Osteocyte (in vitro differentiated cells): ENCODE measurements around the gene FAM20A. TPM values are rescaled to one million over a fixed set of nuclear protein-coding genes. Genes with fewer than 3 reads are reported as not detected.
A peak's percentile ranks its signal among the peaks of the same experiment; 100 is the strongest.

ENCODE experiments used
- DNase-seq: peaks from one replicate; pipeline ENCODE4 v3.0.0; 2021; ENCODE audit warnings: mixed read lengths; ENCODE audit not compliant: unreplicated experiment; ENCODE audit errors: extremely low spot score
- H3K27ac Mint-ChIP-seq: one replicate; pipeline ENCODE4 v1.8.0; 2021; ENCODE audit warnings: mild to moderate bottlenecking, mixed read lengths; ENCODE audit not compliant: unreplicated experiment
- H3K27me3 Mint-ChIP-seq: one replicate; pipeline ENCODE4 v1.8.0; 2021; ENCODE audit warnings: mixed read lengths; ENCODE audit not compliant: unreplicated experiment
- H3K36me3 Mint-ChIP-seq: one replicate; pipeline ENCODE4 v1.8.0; 2021; ENCODE audit warnings: mixed read lengths; ENCODE audit not compliant: unreplicated experiment
- H3K4me1 Mint-ChIP-seq: one replicate; pipeline ENCODE4 v1.8.0; 2021; ENCODE audit warnings: mixed read lengths; ENCODE audit not compliant: unreplicated experiment
- H3K4me3 Mint-ChIP-seq: one replicate; pipeline ENCODE4 v1.8.0; 2021; ENCODE audit warnings: mild to moderate bottlenecking, moderate library complexity, mixed read lengths; ENCODE audit not compliant: unreplicated experiment
- H3K9me3 Mint-ChIP-seq: one replicate; pipeline ENCODE4 v1.8.0; 2021; ENCODE audit warnings: mixed read lengths; ENCODE audit not compliant: unreplicated experiment
- CTCF ChIP-seq: fragments of 200-600 bp; sonication (generic); IDR thresholded peaks from 2 replicates; pipeline ENCODE4 v1.5.0; 2021; ENCODE audit warnings: antibody characterized with exemption, mild to moderate bottlenecking, moderate library complexity
- total RNA-seq: library from RNA; stranded (reverse); gene quantifications from 2 replicates; pipeline ENCODE4 v1.2.1, GENCODE V29; 2021

Gene FAM20A
- total RNA-seq, 1 donor from 2014 or later, result not detected

GRCh38 chr17:68611353-68612208 is 10.4 kb upstream of the FAM20A start:
- peaks cover 22% of the 10 kb centered on the region for H3K27me3 Mint-ChIP-seq
- no peak overlapping the region for H3K27ac Mint-ChIP-seq
- peaks cover 21% of the 10 kb centered on the region for H3K9me3 Mint-ChIP-seq
- no peak overlapping the region for H3K4me3 Mint-ChIP-seq
- DNase-seq, result no peak
- no peak for TF ChIP-seq CTCF
- no peaks in the 10 kb centered on the region for H3K4me1 Mint-ChIP-seq
- H3K36me3 Mint-ChIP-seq, result no peaks in the 10 kb centered on the region

- no peak for TF ChIP-seq CTCF
- Mint-ChIP-seq H3K4me3 (no peak overlapping the region), H3K27ac (no peak overlapping the region), H3K4me1 (no peaks in the 10 kb centered on the region), H3K36me3 (no peaks in the 10 kb centered on the region), H3K9me3 (peaks cover 21% of the 10 kb centered on the region), H3K27me3 (peaks cover 17% of the 10 kb centered on the region)
- DNase-seq, result no peak
These were observed 9.4 kb upstream of the FAM20A start for GRCh38 chr17:68610554-68610953.

- H3K27me3 Mint-ChIP-seq, result peaks cover 19% of the 10 kb centered on the region
- H3K4me1 Mint-ChIP-seq, result no peaks in the 10 kb centered on the region
- peaks cover 21% of the 10 kb centered on the region for H3K9me3 Mint-ChIP-seq
- H3K36me3 Mint-ChIP-seq, result no peaks in the 10 kb centered on the region
- no peak overlapping the region for H3K4me3 Mint-ChIP-seq
- no peak for DNase-seq
- TF ChIP-seq CTCF, result no peak
- no peak overlapping the region for H3K27ac Mint-ChIP-seq
These were observed 7.5 kb upstream of the FAM20A start for GRCh38 chr17:68608515-68609130.

GRCh38 chr17:68606451-68607307 is 5.5 kb upstream of the FAM20A start:
- TF ChIP-seq CTCF, result no peak
- Mint-ChIP-seq H3K9me3 (peaks cover 21% of the 10 kb centered on the region), H3K27me3 (peaks cover 27% of the 10 kb centered on the region), H3K27ac (no peak overlapping the region), H3K4me1 (peaks cover 2% of the 10 kb centered on the region), H3K4me3 (no peak overlapping the region), H3K36me3 (no peaks in the 10 kb centered on the region)
- DNase-seq, result peak; percentile 17
